Stimulated activated CD8-positive, alpha-beta memory T cell treated with anti-CD3 and anti-CD28 coated beads, Interleukin-15, amount 100 ng/mL, for 48 hours (primary cell): ENCODE results near the gene ACYP1.

Source experiments
- DNase-seq, 2 donors: peaks; one replicate each; pipeline ENCODE4 v3.0.0-alpha.2; 2020; ENCODE audit warnings: low read depth in 2 of 2

Gene ACYP1

GRCh38 chr14:75063491-75064204 is at the start of gene ACYP1:
TSS of gene ACYP1 (minus strand) at chr14:75064024. CDS start at chr14:75063553, 471 bp downstream.
- DNase-seq = peak; percentile 85 to 88

- no peak for DNase-seq
These were observed 46.1 kb upstream of the ACYP1 start for GRCh38 chr14:75109877-75110276.

GRCh38 chr14:75107186-75107585 is 43.4 kb upstream of the ACYP1 start:
- no peak for DNase-seq

GRCh38 chr14:75101491-75101890 is 37.7 kb upstream of the ACYP1 start:
- DNase-seq = no peak

- no peak for DNase-seq
These were observed 34.9 kb upstream of the ACYP1 start for GRCh38 chr14:75098682-75099081.

- no peak for DNase-seq
These were observed 34.4 kb upstream of the ACYP1 start for GRCh38 chr14:75098212-75098611.

GRCh38 chr14:75096959-75097358 is 33.1 kb upstream of the ACYP1 start:
- DNase-seq = no peak

- no peak for DNase-seq
These were observed 31.9 kb upstream of the ACYP1 start for GRCh38 chr14:75095690-75096089.

- no peak for DNase-seq
These were observed 31.1 kb upstream of the ACYP1 start for GRCh38 chr14:75094896-75095295.

- DNase-seq = no peak
These were observed 28.9 kb upstream of the ACYP1 start for GRCh38 chr14:75092698-75093097.

GRCh38 chr14:75091251-75091650 is 27.4 kb upstream of the ACYP1 start:
- no peak for DNase-seq

GRCh38 chr14:75090353-75090752 is 26.5 kb upstream of the ACYP1 start:
- DNase-seq = no peak

GRCh38 chr14:75088566-75089373 is 24.9 kb upstream of the ACYP1 start:
- peak in 1 of 2 donors; percentile 4 for DNase-seq

GRCh38 chr14:75088153-75088552 is 24.3 kb upstream of the ACYP1 start:
- no peak for DNase-seq

GRCh38 chr14:75084513-75084912 is 20.7 kb upstream of the ACYP1 start:
- no peak for DNase-seq

- DNase-seq = no peak
These were observed 19.4 kb upstream of the ACYP1 start for GRCh38 chr14:75083271-75083670.

GRCh38 chr14:75081660-75082229 is 17.9 kb upstream of the ACYP1 start:
- no peak for DNase-seq

- DNase-seq = no peak
These were observed 15.7 kb upstream of the ACYP1 start for GRCh38 chr14:75079521-75079920.

- no peak for DNase-seq
These were observed 14.0 kb upstream of the ACYP1 start for GRCh38 chr14:75077794-75078193.

GRCh38 chr14:75070383-75070782 is 6.6 kb upstream of the ACYP1 start:
- no peak for DNase-seq

GRCh38 chr14:75069811-75070145 is 6.0 kb upstream of the ACYP1 start:
- no peak for DNase-seq

GRCh38 chr14:75069121-75069810 is 5.4 kb upstream of the ACYP1 start, which contains the start of gene ZC2HC1C:
TSS of gene ZC2HC1C (plus strand) at chr14:75069641. CDS start at chr14:75070574, 933 bp downstream.
- DNase-seq = peak; percentile 56 to 60
